Muscle of arm (tissue), 12 donors: ENCODE data around the gene PLIN5. TPM values are rescaled to one million over a fixed set of nuclear protein-coding genes. Genes with fewer than 3 reads are reported as not detected.
A peak's percentile ranks its signal among the peaks of the same experiment; 100 is the strongest.
"Not testable (repeated sequence)": the region's sequence is repeated elsewhere in the genome, so short reads cannot be mapped to it uniquely, and the experiment has no call there.

Experiments
- DNase-seq: peaks from one replicate; pipeline ENCODE4 v3.0.0-alpha.2; 2013
- polyA plus RNA-seq, 12 donors: library from polyadenylated mRNA; unstranded; fragments of 120-200 nt; gene quantifications; one replicate each; pipeline ENCODE4 v1.2.1, GENCODE V29; 2013; ENCODE audit not compliant: insufficient read length in 12 of 12

PLIN5 gene
- polyA plus RNA-seq, 12 donors, result 0.61 to 3.7 (median 2.5) TPM; not detected in 2

GRCh38 chr19:4543842-4544647, 9.0 kb upstream of the PLIN5 start:
- no peak for DNase-seq

DNA sequence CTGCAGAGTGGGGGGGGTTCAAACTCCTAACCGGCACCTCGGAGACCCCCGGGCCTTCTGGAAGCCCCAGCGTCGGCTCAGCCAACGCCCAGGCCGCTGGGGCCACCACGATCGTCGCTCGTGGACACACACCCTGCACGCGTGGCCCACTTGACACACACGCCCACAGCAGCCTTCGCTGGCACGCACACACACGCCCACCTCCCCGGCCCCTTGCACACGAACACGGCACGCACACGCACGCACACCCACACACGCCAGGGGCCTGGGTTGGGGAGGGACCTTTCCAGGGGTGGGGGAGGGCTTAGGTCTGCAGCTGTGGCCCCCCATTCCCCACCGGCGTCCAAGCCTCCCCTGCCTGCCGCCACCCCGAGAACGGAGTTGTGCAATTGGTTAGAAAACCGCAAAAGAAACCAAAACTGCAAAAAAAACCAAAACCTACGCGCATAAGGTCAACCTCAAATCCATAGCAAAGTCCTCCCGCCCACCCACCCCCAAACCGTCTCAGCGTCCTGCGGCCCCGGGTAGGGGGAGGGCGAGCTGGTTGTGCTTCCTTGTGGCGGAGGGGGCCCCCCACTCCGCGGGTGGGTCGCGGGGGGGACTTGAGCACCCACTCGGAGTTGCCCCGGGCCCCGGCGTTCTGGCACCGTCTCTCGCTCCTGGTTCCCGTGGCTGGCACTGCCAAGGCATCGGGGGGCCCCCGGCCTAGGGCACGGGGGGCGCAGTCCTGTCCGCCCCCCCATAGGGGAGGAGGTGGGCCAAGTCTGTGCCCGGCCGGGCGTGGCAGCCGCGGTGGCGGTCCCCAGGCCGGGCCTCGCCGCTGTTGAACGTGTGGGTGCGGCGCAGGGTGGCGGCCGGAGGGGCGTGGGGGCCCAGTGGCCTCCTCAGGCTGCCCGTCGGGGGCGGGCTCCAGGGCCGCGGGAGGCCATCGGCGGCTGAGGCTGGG, 8.1 kb upstream of the PLIN5 start:
- DNase-seq, result no peak

- DNase-seq, result not testable (repeated sequence)
Observed at GRCh38 chr19:4541806-4542145, 6.8 kb upstream of the PLIN5 start.

DNA sequence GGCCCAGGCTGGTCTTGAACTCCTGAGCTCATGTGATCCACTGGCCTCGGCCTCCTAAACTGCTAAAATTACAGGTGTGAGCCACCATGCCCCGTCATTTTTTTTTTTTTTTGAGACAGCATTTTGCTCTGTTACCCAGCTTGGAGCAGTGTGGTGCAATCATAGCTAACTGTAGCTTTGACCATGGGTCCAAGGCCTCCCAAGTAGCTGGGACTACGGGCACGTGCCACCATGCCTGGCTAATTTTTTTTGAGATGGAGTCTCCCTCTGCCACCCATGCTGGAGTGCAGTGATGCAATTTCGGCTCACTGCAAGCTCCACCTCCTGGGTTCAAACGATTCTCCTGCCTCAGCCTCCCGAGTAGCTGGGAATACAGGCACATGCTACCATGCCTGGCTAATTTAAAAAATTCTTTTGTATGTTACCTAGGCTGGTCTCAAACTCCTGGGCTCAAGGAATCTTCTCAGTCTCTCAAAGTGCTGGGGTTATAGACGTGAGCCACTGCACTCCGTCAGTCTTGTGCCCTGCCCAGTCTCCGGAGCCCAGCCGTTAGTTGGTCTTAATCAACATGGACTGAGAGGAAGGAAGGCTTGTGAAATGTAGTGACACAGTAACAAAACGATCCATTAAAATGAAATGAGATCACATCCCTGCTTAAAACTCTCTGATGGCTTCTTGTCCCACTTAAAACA, 6.2 kb upstream of the PLIN5 start:
- no peak for DNase-seq

DNA sequence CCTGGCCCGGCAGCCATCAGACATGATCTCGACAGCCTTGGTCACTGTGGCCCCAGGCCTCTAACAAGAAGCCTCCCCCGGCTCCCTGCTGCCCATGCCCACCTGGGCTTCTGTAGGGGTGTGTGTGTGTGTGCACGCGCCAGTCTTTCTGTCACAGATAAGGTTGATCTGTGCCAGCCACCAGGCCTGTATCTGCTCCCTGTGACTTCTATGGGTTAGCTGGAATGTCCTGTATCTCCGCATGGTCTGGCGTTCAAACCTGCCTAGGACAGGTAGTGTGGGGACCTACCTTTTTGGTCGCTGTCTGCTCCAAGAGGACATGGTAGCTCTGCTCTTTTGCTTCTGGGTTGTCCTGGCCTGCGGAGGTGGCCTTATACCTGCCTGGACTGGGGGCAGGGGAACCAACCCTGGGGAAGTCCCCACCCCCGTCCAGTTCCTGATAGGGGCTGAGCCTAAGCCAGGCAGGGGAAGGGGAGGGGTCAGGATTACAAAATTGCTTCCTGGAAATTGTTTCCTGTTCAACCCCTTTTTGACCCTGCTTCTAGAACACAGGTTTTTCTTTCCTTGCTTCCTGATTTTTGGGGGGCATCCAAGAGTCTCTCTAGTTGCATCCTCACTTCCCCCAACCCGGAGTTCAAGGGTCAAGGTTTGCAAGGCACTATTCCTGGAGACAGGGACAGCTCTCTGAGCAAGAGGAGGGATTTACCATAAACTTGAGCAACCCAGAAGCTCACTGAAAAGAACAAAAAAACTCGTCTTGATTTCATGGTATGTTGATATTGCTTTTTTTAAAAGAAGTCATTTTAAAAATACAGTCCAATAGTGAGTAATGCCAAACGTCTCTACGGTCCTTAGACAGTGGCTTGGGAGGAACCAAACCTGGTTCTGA, 4.9 kb upstream of the PLIN5 start, which contains the start of gene LRG1:
TSS of gene LRG1 (minus strand) at position 344 of the 889 bp plus-strand sequence. CDS start at position 321, 23 bp downstream.
- DNase-seq, result no peak

- no peak for DNase-seq
Observed at GRCh38 chr19:4539169-4539692, 4.2 kb upstream of the PLIN5 start.

DNA sequence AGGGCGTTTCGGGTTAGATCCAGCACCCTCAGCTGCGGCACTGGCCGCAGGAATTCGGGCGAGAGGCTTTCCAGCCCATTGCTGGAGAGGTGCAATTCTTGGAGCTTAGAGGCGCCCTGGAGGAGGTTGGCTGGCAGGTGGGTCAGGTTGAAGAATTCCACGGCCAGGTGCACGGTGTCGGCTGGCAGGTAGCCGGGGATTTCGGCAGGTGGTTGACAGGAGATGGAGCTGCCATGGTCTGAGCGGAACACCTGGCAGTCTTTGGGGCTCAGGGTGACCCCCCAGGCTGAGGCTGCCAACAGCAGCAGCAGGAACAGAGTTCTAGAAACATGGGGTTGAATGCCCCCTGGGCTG, 3.6 kb upstream of the PLIN5 start:
- DNase-seq, result no peak

GRCh38 chr19:4537953-4538600, 3.1 kb upstream of the PLIN5 start:
- DNase-seq, result no peak

- DNase-seq, result no peak
Observed at GRCh38 chr19:4536798-4537197, 1.8 kb upstream of the PLIN5 start.

DNA sequence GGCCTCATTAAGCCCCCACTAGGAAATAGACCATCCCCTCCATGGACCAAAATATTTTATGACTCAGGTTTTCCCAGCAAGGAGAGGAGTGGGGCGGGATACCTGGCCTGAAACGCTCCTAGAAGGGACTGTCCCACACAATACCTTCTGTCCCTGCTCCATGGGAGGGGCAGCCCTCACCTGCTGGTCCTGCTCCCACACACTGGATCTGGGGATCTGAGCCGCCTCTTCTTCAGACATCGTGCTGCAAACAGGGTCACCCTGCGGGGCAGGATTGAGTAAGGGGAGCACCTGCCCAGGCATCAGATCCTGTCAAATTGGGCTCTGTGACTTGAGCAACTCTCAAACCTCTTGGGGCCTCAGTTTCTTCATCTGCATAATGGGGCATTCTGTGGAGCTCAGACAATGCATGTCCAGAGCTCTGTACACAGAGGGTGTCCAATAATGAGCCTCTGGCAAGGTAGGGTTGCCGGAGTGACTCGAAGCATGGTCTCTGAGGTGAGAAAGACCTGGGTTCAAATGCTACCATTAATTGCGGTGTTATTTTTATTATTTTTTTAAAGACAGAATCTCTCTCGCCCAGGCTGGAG, 1.1 kb downstream of the PLIN5 start:
- no peak for DNase-seq

DNA sequence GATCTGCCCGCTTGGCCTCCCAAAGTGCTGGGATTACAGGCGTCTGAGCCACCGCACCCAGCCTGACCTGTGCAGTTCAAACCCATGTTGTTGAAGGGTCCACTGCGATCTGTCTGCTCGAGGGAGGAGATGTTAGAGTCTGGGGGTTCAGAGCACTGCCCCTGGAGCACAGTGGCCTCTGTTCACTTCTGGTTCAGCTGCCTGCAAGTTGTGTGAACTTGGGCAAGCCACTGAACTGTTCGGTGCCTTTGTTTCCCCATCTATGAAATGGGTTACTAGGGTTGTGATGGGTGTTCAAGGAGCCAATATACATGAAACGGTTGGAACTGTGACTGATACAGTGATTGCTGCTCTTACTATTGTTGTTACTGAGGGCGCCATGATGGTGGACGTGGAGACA, 1.7 kb downstream of the PLIN5 start:
- DNase-seq, result no peak

DNA sequence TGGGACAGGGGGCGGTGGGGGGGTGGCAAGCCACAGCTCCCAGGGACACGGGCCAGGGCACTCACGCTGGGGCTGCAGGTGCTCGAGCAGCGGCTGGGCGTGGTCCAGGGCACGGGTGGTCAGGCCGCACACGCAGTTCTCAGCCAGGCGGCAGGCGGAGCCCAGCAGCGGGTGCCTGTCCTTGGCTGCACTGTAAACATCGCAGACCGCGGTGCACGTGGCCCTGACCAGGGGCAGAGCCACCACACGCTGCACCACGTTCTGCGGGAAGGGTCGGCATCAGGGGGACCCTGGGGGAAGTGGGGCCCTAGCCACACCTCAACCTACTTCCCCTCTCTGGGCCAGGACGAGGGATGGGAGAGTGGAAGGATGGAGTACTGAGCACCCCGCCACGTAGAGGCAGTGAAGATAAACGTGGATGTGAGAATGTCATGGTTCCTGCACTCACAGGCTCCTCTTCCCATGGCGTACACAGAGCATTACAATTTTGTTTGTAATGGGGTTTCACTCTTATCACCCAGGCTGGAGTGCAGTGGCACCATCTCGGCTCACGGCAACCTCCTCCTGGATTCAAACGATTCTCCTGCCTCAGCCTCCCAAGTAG, 3.4 kb downstream of the PLIN5 start:
- no peak for DNase-seq

DNA sequence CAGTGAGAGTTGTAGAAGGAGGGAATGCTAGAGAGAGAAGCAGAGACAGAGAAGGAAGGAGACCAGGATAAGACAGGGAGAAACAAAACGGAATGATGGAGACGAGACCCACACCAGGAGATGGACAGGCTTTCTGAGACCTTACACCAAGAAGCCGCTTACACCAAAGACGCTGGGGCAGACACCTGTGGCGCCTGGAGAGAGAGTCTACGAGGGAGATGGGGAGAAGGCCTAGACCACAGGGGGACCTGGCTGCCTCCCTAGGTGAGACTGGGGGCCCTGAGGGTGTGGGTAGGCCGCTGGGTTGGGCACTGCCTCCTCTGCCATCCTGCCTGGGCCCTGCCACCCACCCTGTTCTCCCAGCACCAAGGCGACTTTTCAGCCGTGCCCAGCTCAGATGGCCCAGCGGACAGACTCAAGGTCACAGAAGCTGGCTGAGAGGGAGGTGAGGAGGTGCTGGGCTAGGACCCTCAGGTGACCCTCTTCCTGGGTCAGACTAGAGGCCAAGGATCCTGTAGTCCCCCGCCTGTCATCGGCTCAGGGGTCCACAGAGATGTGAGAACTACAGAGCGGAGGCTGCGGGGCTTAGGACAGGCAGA, 5.0 kb downstream of the PLIN5 start:
- no peak for DNase-seq

DNA sequence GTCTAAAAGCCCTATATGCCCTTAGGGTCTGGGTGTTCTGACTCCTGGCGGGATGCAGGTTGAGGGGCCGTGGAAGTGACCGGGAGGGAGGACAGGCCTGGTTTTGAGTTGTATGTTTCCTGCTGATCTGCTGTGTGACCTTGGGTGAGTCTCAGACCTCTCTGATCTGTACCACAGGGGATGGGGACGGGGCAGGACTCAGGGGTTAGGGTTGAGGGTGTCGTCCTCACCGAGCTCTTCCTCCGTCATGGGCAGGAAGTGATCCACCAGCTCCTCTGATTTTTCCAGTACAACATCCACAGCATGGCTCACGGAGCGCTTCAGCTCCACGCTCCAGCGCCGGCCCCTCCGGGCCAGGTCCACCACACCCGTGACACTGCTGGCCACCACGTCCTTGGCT, 6.2 kb downstream of the PLIN5 start:
- DNase-seq, result no peak

- not testable (repeated sequence) for DNase-seq
Observed at GRCh38 chr19:4527377-4527776, 7.6 kb downstream of the PLIN5 start.

- no peak for DNase-seq
Observed at GRCh38 chr19:4525563-4526002, 9.4 kb downstream of the PLIN5 start.

GRCh38 chr19:4524808-4525562, 10.0 kb downstream of the PLIN5 start:
- peak; percentile 38 for DNase-seq
